ENCODE measurements around the gene ELMOD3.
"Not testable (repeated sequence)": the region's sequence is repeated elsewhere in the genome, so short reads cannot be mapped to it uniquely, and the experiment has no call there.

Gene ELMOD3

GRCh38 chr2:85323351-85323987 lies 31.1 kb upstream of the ELMOD3 start:
- H3K36me3 ChIP-seq (ENCODE audit: control insufficient read depth, low read depth, low read length) = peaks cover 47% of the 10 kb centered on the region
- H3K4me1 ChIP-seq (ENCODE audit: control insufficient read depth, low read depth, low read length) = peaks cover 11% of the 10 kb centered on the region
- no peak overlapping the region for H3K4me3 ChIP-seq (ENCODE audit: low read length)
- H3K27ac ChIP-seq (ENCODE audit: low read length) = no peak overlapping the region
- H3K9me3 ChIP-seq (ENCODE audit: control insufficient read depth, low read depth, low read length) = no peaks in the 10 kb centered on the region
- H3K27me3 ChIP-seq (ENCODE audit: control insufficient read depth, insufficient read depth, low read length) = no peaks in the 10 kb centered on the region
- H3K9ac ChIP-seq (ENCODE audit: low read length) = no peak overlapping the region

DNA sequence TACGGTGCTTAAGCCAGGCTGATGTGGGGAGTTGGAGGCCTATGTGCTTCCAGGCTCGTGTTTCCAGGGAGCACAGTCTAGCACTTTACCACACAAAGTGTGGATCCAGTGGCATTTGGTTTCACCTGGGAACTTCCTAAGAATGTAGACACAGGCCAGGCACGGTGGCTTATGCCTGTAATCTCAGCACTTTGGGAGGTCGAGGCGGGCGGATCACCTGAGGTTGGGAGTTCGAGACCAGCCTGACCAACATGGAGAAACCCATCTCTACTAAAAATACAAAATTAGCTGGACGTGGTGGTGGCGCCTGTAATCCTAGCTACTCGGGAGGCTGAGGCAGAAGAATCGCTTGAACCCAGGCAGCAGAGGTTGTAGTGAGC lies 30.6 kb upstream of the ELMOD3 start:
- H3K27ac ChIP-seq (ENCODE audit: low read length); H3K9me3 ChIP-seq (ENCODE audit: control insufficient read depth, low read depth, low read length); H3K27me3 ChIP-seq (ENCODE audit: control insufficient read depth, insufficient read depth, low read length); H3K4me3 ChIP-seq (ENCODE audit: low read length); H3K9ac ChIP-seq (ENCODE audit: low read length): not testable (repeated sequence)
- Histone ChIP-seq H3K4me1 (ENCODE audit: control insufficient read depth, low read depth, low read length) (peaks cover 11% of the 10 kb centered on the region), H3K36me3 (ENCODE audit: control insufficient read depth, low read depth, low read length) (peaks cover 47% of the 10 kb centered on the region)

DNA sequence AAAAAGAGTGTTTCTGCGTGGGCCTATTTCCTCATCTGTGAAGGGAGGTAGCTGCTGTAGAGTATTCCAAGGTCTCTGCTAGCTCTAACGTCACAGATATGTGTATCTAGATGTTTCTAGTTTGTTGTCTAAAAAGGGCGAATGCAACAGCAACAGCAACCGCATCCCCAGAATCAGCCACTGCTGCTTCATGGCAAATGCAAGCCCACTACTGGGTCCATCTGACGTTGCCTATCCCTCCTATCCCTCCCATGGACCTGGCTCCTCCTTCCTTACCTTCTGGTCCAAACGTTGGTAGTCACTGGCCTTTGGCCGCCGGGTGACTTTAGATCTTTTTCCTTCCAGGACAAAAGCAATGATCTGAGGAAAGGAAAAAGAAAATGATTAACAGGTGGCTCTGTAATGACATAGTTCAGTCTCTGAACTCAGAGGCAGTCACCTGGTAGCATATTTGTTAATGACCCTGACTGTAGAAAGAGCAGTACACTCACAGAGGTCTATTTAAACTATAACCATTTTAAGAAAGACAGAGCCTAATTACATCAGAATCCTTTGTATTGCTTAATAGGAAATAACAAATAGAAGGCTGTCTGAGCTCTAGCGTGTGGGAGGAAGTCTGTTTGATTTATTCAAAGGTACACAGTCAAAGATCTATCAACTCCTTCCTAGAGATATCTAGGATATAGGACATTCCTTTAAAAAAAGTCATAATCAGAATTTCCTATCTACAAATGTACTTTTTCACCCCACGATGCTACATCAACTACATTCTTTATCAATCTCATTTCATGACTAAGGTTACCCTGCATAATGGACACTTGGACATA lies 29.7 kb upstream of the ELMOD3 start:
- no peak overlapping the region for H3K27ac ChIP-seq (ENCODE audit: low read length)
- H3K4me3 ChIP-seq (ENCODE audit: low read length) = peak overlapping the region; percentile 85
- H3K36me3 ChIP-seq (ENCODE audit: control insufficient read depth, low read depth, low read length) = peaks cover 42% of the 10 kb centered on the region
- peaks cover 11% of the 10 kb centered on the region for H3K4me1 ChIP-seq (ENCODE audit: control insufficient read depth, low read depth, low read length)
- no peaks in the 10 kb centered on the region for H3K27me3 ChIP-seq (ENCODE audit: control insufficient read depth, insufficient read depth, low read length)
- H3K9ac ChIP-seq (ENCODE audit: low read length) = no peak overlapping the region
- no peaks in the 10 kb centered on the region for H3K9me3 ChIP-seq (ENCODE audit: control insufficient read depth, low read depth, low read length)

- Histone ChIP-seq H3K36me3 (ENCODE audit: control insufficient read depth, low read depth, low read length) (peaks cover 36% of the 10 kb centered on the region), H3K9ac (ENCODE audit: low read length) (no peak overlapping the region), H3K27me3 (ENCODE audit: control insufficient read depth, insufficient read depth, low read length) (no peaks in the 10 kb centered on the region), H3K4me1 (ENCODE audit: control insufficient read depth, low read depth, low read length) (peaks cover 11% of the 10 kb centered on the region), H3K9me3 (ENCODE audit: control insufficient read depth, low read depth, low read length) (no peaks in the 10 kb centered on the region), H3K4me3 (ENCODE audit: low read length) (peak overlapping the region; percentile 85), H3K27ac (ENCODE audit: low read length) (no peak overlapping the region)
These were observed 29.1 kb upstream of the ELMOD3 start for GRCh38 chr2:85325466-85325811.

- Histone ChIP-seq H3K36me3 (ENCODE audit: control insufficient read depth, low read depth, low read length) (peaks cover 25% of the 10 kb centered on the region), H3K27ac (ENCODE audit: low read length) (no peak overlapping the region), H3K4me1 (ENCODE audit: control insufficient read depth, low read depth, low read length) (peaks cover 11% of the 10 kb centered on the region), H3K9ac (ENCODE audit: low read length) (peak overlapping the region; percentile 94), H3K4me3 (ENCODE audit: low read length) (peak overlapping the region; percentile 85), H3K9me3 (ENCODE audit: control insufficient read depth, low read depth, low read length) (no peaks in the 10 kb centered on the region), H3K27me3 (ENCODE audit: control insufficient read depth, insufficient read depth, low read length) (no peaks in the 10 kb centered on the region)
These were observed 28.0 kb upstream of the ELMOD3 start for GRCh38 chr2:85326406-85327159.

GRCh38 chr2:85327160-85327821 lies 27.3 kb upstream of the ELMOD3 start:
- peaks cover 18% of the 10 kb centered on the region for H3K36me3 ChIP-seq (ENCODE audit: control insufficient read depth, low read depth, low read length)
- H3K4me1 ChIP-seq (ENCODE audit: control insufficient read depth, low read depth, low read length) = peaks cover 11% of the 10 kb centered on the region
- no peak overlapping the region for H3K27ac ChIP-seq (ENCODE audit: low read length)
- no peaks in the 10 kb centered on the region for H3K27me3 ChIP-seq (ENCODE audit: control insufficient read depth, insufficient read depth, low read length)
- H3K4me3 ChIP-seq (ENCODE audit: low read length) = peak overlapping the region; percentile 85
- H3K9ac ChIP-seq (ENCODE audit: low read length) = peak overlapping the region; percentile 94
- H3K9me3 ChIP-seq (ENCODE audit: control insufficient read depth, low read depth, low read length) = no peaks in the 10 kb centered on the region

DNA sequence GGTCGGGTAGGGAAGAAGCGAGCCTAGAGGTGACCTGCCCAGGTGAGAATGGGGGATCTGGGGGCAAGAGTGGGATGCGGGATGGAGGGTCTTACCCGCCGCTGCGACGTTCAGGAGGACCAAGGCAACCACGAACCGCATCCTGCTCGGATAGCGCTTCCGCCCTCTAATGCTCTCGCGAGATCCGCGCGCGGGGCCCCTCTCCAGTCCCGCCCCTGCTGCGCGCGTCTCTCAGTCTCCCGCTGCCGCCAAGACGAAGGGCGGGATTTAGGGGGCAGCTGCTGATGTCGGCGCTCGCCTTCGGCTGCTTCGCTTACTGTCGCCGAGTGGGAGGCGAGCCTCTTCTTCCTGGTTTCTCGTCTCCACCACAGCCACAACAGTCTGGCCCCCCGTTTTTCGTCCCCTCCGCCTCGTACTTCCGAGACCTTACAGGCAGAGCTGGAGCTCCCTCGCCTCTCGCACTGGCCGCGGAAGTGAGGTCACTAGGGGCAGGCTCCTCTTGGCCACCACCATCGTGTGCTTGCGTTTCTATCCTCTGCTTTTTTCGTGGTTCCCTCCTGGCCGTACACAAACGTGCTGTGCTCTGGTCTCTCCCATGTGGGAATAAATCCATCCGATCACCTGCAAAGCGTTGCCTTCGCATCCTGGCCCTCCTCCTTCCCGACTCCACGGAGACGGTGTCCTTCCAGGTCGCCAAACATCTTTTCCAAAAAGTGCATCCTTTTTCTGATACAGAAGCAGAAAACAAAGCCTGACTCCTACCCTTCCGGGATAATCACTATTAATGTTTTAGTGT lies 26.5 kb upstream of the ELMOD3 start, which contains the start of gene TGOLN2:
TGOLN2 (minus strand) TSS at position 168 of the 796 bp plus-strand sequence; CDS start at position 141, 27 bp downstream.
- H3K4me3 ChIP-seq (ENCODE audit: low read length) = peak within 1 kb of the TSS; percentile 85
- peaks cover 11% of the 10 kb centered on the region for H3K4me1 ChIP-seq (ENCODE audit: control insufficient read depth, low read depth, low read length)
- H3K9me3 ChIP-seq (ENCODE audit: control insufficient read depth, low read depth, low read length) = no peaks in the 10 kb centered on the region
- peak within 1 kb of the TSS; percentile 92 for H3K27ac ChIP-seq (ENCODE audit: low read length)
- H3K9ac ChIP-seq (ENCODE audit: low read length) = peak within 1 kb of the TSS; percentile 94
- peaks cover 14% of the 10 kb centered on the region for H3K36me3 ChIP-seq (ENCODE audit: control insufficient read depth, low read depth, low read length)
- no peaks in the 10 kb centered on the region for H3K27me3 ChIP-seq (ENCODE audit: control insufficient read depth, insufficient read depth, low read length)

- no peak overlapping the region for H3K4me3 ChIP-seq (ENCODE audit: low read length)
- H3K27ac ChIP-seq (ENCODE audit: low read length) = no peak overlapping the region
- H3K36me3 ChIP-seq (ENCODE audit: control insufficient read depth, low read depth, low read length) = peaks cover 5% of the 10 kb centered on the region
These were observed 25.4 kb upstream of the ELMOD3 start for GRCh38 chr2:85329181-85329651.

GRCh38 chr2:85329701-85330100 lies 24.9 kb upstream of the ELMOD3 start:
- H3K9ac ChIP-seq (ENCODE audit: low read length); H3K36me3 ChIP-seq (ENCODE audit: control insufficient read depth, low read depth, low read length): not testable (repeated sequence)

More at GRCh38 chr2:85329181-85329651, 25.4 kb upstream of the ELMOD3 start:
- no peaks in the 10 kb centered on the region for H3K27me3 ChIP-seq (ENCODE audit: control insufficient read depth, insufficient read depth, low read length)
- peaks cover 11% of the 10 kb centered on the region for H3K4me1 ChIP-seq (ENCODE audit: control insufficient read depth, low read depth, low read length)
- H3K9ac ChIP-seq (ENCODE audit: low read length) = no peak overlapping the region
- no peaks in the 10 kb centered on the region for H3K9me3 ChIP-seq (ENCODE audit: control insufficient read depth, low read depth, low read length)

GRCh38 chr2:85330839-85331636 lies 23.5 kb upstream of the ELMOD3 start:
- Histone ChIP-seq H3K27ac (ENCODE audit: low read length) (no peak overlapping the region), H3K9me3 (ENCODE audit: control insufficient read depth, low read depth, low read length) (no peaks in the 10 kb centered on the region), H3K4me1 (ENCODE audit: control insufficient read depth, low read depth, low read length) (peaks cover 8% of the 10 kb centered on the region), H3K27me3 (ENCODE audit: control insufficient read depth, insufficient read depth, low read length) (no peaks in the 10 kb centered on the region), H3K9ac (ENCODE audit: low read length) (no peak overlapping the region), H3K36me3 (ENCODE audit: control insufficient read depth, low read depth, low read length) (no peaks in the 10 kb centered on the region), H3K4me3 (ENCODE audit: low read length) (no peak overlapping the region)

More at GRCh38 chr2:85329701-85330100, 24.9 kb upstream of the ELMOD3 start:
- H3K4me1 ChIP-seq (ENCODE audit: control insufficient read depth, low read depth, low read length) = peaks cover 11% of the 10 kb centered on the region
- not testable (repeated sequence) for H3K27me3 ChIP-seq (ENCODE audit: control insufficient read depth, insufficient read depth, low read length); H3K9me3 ChIP-seq (ENCODE audit: control insufficient read depth, low read depth, low read length); H3K27ac ChIP-seq (ENCODE audit: low read length); H3K4me3 ChIP-seq (ENCODE audit: low read length)
